Amygdala (tissue), 56 donors: ENCODE results near the gene SLC38A5.
"Not testable (repeated sequence)": the region's sequence is repeated elsewhere in the genome, so short reads cannot be mapped to it uniquely, and the experiment has no call there.

Experiments
- DNase-seq, 56 donors: peaks; one replicate each; lab custom pipeline; 2025; lab: John Stamatoyannopoulos, UW

Gene SLC38A5

GRCh38 chrX:48471504-48471903 is 1.4 kb upstream of the SLC38A5 start:
- DNase-seq = no peak

GRCh38 chrX:48470833-48471118 is 716 bp upstream of the SLC38A5 start:
- no peak for DNase-seq

GRCh38 chrX:48468693-48469691 is 1.1 kb downstream of the SLC38A5 start:
- DNase-seq = peak in 1 of 56 donors; percentile 5

GRCh38 chrX:48468247-48468671 is 1.8 kb downstream of the SLC38A5 start:
- no peak for DNase-seq

GRCh38 chrX:48467281-48467761 is 2.7 kb downstream of the SLC38A5 start:
- no peak for DNase-seq

GRCh38 chrX:48466696-48467095 is 3.4 kb downstream of the SLC38A5 start:
- DNase-seq = no peak

GRCh38 chrX:48465336-48465933 is 4.6 kb downstream of the SLC38A5 start:
- DNase-seq = no peak

- DNase-seq = no peak
Measured at GRCh38 chrX:48461830-48462229, 8.2 kb downstream of the SLC38A5 start.

GRCh38 chrX:48460606-48461005 is 9.5 kb downstream of the SLC38A5 start:
- no peak for DNase-seq

- DNase-seq = no peak
Measured at GRCh38 chrX:48460031-48460430, 10.0 kb downstream of the SLC38A5 start.

- no peak for DNase-seq
Measured at GRCh38 chrX:48459483-48459882, 10.6 kb downstream of the SLC38A5 start.

GRCh38 chrX:48458711-48459110 is 11.3 kb downstream of the SLC38A5 start:
- DNase-seq = no peak

- no peak for DNase-seq
Measured at GRCh38 chrX:48456628-48457331, 13.3 kb downstream of the SLC38A5 start.

GRCh38 chrX:48451708-48452107 is 18.4 kb downstream of the SLC38A5 start:
- DNase-seq = no peak

GRCh38 chrX:48450076-48450475 is 20.0 kb downstream of the SLC38A5 start:
- DNase-seq = no peak

GRCh38 chrX:48447201-48447600 is 22.9 kb downstream of the SLC38A5 start:
- DNase-seq = not testable (repeated sequence)

- DNase-seq = not testable (repeated sequence)
Measured at GRCh38 chrX:48433713-48434112, 36.3 kb downstream of the SLC38A5 start.

GRCh38 chrX:48430166-48430565 is 39.9 kb downstream of the SLC38A5 start:
- DNase-seq = not testable (repeated sequence)

GRCh38 chrX:48429606-48430005 is 40.5 kb downstream of the SLC38A5 start:
- DNase-seq = not testable (repeated sequence)

- DNase-seq = not testable (repeated sequence)
Measured at GRCh38 chrX:48427027-48427716, 42.9 kb downstream of the SLC38A5 start.
